ENCODE data around the gene DDX10.
"Not testable (repeated sequence)": the region's sequence is repeated elsewhere in the genome, so short reads cannot be mapped to it uniquely, and the experiment has no call there.

Gene DDX10

GRCh38 chr11:108724974-108725689 is 60.3 kb downstream of the DDX10 start:
- no peak for DNase-seq

- DNase-seq, result no peak
These were observed 61.4 kb downstream of the DDX10 start for GRCh38 chr11:108726077-108726800.

- DNase-seq, result no peak
These were observed 62.8 kb downstream of the DDX10 start for GRCh38 chr11:108727665-108728064.

- DNase-seq, result no peak
These were observed 64.5 kb downstream of the DDX10 start for GRCh38 chr11:108729227-108729871.

- DNase-seq, result no peak
These were observed 67.5 kb downstream of the DDX10 start for GRCh38 chr11:108732395-108732794.

- DNase-seq, result peak; percentile 74 to 80
These were observed 68.7 kb downstream of the DDX10 start for GRCh38 chr11:108733479-108734116.

GRCh38 chr11:108734283-108734682 is 69.4 kb downstream of the DDX10 start:
- DNase-seq, result no peak

- DNase-seq, result peak; percentile 17 to 55
These were observed 70.2 kb downstream of the DDX10 start for GRCh38 chr11:108734956-108735559.

GRCh38 chr11:108740132-108740531 is 75.3 kb downstream of the DDX10 start:
- not testable (repeated sequence) for DNase-seq

GRCh38 chr11:108743851-108744250 is 79.0 kb downstream of the DDX10 start:
- DNase-seq, result no peak

GRCh38 chr11:108748968-108749367 is 84.1 kb downstream of the DDX10 start:
- no peak for DNase-seq

- no peak for DNase-seq
These were observed 86.6 kb downstream of the DDX10 start for GRCh38 chr11:108751444-108751843.

- DNase-seq, result no peak
These were observed 87.5 kb downstream of the DDX10 start for GRCh38 chr11:108752297-108752751.

- DNase-seq, result no peak
These were observed 90.2 kb downstream of the DDX10 start for GRCh38 chr11:108754901-108755625.

GRCh38 chr11:108757630-108758029 is 92.8 kb downstream of the DDX10 start:
- DNase-seq, result no peak

GRCh38 chr11:108758458-108758857 is 93.6 kb downstream of the DDX10 start:
- DNase-seq, result no peak

GRCh38 chr11:108766596-108767173 is 101.8 kb downstream of the DDX10 start:
- no peak for DNase-seq

GRCh38 chr11:108768370-108768769 is 103.5 kb downstream of the DDX10 start:
- no peak for DNase-seq

GRCh38 chr11:108768964-108769363 is 104.1 kb downstream of the DDX10 start:
- DNase-seq, result no peak

- DNase-seq, result no peak
These were observed 109.3 kb downstream of the DDX10 start for GRCh38 chr11:108774037-108774730.

- no peak for DNase-seq
These were observed 110.5 kb downstream of the DDX10 start for GRCh38 chr11:108775324-108775723.
